Superior temporal gyrus (tissue), 1 donor: ENCODE data around the gene BEND5.

Experiments used
- DNase-seq: peaks from one replicate; pipeline ENCODE4 v3.0.0-alpha.2; 2016; ENCODE audit errors: extremely low spot score

The BEND5 gene

DNA sequence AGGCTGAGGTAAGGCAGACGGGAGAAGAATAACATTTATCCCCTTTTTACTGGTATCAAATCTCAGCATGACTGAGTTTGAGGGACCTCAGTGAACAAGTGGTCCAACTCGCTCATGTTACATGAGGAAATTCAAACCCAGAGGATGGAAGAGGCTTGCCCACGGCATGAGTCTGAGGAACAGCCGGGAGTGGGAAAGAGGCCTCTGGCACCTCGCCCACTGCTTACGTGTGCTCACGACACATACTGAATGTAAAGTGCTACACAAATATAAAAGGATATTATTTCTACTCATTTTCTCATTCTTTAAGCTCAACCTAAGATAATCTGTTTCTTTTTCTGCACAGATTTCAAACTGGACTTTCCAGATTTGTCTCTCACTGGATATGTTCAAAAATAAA lies 14.7 kb downstream of the BEND5 start:
- DNase-seq = no peak

DNA sequence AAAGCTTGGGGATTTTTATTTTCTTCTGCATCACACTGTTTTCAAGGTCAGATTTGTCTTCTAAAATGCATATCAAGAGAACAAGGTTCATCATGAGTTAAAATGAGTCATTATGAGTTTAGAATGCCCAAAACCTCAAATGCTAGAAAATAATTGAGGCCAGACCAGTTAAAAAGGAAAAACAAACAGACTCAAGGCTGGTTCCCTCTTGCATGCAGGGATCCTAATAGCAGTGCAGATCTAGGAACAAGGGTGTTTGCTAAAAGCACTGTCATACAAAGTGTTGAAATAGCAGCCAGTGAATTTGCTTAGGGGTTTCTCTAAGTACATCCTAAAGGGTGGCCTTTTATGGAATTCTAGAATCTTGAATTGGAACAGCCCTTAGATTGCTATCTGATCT lies 15.3 kb downstream of the BEND5 start:
- DNase-seq = no peak

DNA sequence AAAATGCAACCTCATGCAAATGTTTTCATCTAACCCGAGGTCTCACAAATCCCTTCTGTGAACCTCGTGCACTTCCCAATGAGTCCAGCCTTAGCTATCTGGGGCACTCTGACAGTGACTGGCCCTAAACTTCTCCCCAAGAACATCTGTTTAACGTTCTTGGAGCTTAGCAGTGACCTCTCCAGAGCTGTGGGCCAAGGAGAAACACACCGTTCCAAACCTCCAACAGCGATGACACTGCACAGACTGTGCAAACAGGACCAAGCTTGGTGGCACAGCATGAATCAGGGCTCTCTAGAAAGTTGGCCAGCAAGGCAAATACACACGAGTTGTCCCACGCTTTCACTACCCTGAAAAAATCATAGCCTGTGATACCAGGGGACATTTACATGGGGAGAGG lies 15.8 kb downstream of the BEND5 start:
- DNase-seq = no peak

DNA sequence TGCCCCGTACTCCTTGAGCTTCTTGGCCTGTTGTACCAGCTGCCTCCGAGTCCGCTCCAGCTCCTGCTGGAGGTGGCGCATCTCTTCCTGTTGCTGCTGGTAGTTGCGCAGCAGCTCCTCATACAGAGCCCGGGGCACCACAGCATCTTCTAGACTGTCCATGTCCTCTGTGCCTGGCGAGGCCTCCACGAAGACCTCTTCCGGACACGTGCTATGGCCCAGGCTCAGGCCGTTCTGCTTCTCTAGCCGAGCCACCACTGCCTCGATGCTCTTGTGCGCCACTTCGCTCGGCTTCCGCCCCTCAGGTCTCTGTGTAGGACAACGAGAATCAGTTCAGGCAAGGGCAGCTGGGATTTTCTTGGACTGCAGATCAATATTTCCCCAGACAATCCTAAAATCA lies 17.7 kb downstream of the BEND5 start:
- DNase-seq = no peak

DNA sequence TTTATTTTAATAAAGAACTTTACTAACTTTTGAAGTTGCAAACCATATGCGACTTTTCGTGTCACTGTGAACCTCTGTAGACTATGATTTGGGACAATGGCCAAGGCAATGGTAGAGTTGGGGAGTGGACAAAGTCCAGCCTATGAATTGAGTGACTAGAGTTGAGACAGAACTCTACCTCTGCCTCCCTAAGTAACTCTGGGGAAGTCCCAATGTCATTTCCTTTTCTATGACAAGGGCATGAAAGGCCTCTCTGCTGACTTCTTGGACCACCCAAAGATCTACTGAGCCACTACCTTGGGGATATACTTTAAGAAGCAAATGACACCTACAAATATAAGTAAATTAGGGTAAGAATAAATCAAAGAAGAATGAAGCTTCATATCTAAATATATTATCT lies 19.3 kb downstream of the BEND5 start:
- DNase-seq = no peak

DNA sequence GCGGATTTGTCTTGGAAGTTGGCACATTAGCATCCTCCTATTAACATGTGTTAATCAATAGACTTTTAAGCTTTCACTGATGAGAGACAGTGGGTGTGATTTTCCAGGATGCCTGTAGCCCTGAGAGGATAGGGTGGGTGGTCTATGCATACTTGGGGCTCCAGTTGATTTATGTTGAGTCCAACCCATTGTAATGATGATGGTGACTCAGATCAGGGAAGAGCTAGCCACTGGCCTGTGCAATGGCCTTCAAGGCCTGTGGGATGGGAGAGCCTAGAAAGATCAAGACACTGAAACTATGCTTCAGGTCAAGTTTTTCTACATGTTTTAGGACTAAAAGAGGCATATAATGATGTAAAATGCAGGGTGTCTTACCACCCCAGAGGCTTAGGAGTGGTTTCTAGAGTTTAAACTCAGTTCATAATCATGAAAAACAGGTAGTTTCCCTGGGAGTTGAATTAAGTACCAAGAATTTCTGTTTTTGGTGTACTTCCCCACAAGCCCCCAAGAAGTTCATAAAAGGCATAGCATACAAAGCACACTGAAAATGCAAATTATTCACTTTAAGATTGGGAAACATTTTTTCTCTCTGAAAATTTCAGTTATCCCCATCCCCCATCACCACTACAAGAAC lies 19.9 kb downstream of the BEND5 start:
- DNase-seq = no peak

DNA sequence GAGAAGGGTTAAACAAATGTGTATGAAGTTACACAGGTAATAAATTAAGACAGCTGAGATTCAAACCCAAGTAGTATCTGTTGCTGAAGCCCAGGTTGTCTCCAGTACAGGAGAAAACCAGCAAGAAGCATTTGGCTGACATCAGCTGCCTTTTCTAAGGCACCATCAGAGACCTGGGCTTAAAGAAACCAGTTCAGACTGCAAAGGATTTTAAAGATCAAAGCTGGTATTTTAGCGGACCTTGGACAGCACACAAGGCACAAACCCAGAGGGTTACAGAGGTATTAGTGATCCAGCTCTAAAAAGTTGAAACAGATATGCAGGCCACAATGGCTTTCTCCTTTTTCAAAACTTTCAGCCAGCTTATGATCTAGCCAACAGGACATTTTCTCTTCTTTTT lies 23.4 kb downstream of the BEND5 start:
- no peak for DNase-seq

DNA sequence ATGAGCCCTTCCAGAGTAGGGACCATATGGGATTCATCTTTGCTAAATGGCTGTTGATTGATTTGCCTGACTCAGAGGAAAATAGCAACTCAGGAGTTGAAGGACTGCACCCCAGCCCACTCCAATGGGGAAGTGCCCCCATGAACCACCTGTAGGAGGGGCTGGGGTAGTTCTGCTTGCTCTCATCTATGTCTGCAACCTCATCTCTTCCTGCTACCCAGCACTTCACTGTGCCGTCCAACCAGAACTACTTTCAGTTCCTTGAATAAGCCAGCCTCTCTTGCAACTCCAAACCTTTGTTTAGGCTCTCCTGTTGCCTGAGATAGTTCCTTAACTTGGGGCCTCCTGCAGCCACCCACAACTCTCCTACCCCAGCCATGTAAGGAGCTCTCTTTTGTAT lies 26.6 kb downstream of the BEND5 start:
- no peak for DNase-seq

DNA sequence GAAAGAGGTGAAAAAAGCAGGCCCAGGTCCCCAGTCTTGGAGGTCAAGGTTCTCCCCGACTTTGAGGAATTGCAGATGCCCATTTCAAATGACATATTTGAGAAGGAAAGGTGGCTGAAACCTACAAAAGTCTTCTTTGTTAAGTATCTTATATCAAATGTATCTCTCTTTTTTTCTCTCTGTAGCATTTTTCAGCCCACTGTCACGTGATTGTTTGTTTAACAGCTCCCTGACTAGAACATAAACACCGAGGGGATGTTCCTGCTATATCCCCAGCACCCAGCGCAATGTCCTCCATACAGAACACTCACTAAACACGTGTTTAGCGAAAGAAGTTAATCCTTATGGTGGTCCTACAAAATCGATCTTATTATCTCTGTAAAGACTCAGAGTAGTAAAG lies 27.6 kb downstream of the BEND5 start:
- no peak for DNase-seq

DNA sequence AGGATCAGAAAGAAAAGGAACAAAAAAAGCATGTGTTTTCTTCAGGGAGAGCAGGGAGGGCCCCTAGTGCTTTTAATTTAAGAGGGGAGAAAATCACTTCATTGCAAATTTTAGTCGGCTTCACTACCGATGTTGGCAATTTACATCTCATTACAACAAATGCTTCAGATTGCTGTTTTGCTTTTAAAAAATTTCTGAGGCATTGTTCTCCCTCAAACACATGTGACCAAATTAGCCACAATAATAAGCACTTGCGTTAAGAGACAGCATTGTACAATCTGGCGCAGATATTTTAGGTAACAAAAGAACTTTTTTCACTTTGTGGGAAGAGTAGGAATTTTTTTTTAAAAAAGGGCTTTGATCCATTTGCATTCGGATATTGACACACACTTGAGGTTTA lies 29.8 kb downstream of the BEND5 start:
- DNase-seq = peak; percentile 36

DNA sequence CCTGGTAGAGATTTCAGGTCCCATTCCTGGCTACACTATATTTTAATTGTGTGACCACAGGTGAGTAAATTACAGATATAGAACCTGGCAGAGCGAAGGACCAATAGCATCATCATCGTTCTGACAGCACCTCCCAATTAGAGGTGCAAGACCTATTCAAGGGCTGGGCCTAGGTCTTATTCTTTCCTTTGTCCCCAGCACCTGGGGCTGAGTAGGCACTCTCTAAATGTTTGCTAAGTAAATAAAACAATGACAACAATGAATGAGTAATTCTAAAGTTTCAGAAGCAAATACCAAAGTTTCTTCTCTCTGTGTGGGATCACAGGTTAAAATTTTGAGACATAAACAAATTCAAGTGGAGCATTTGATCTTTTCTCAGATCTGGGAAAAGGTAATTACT lies 32.7 kb downstream of the BEND5 start:
- DNase-seq = no peak

DNA sequence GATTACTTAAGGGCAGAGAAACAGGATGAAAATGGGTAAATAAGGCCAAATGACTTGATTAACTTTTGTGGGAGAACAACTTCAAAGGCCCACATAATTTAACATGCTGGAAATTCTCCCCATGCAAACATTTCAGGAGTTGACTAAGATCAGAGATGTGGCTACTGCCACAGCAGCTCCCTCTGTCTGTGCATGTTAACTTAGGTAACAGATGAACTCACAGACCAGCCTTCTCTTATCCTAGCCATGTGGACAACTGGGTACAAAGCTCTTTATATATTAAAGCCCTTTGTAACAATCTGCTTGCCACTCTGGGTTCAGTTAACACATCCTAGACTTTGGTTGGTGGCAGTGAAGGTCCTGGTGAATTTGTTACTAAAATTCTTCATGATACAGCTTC lies 33.2 kb downstream of the BEND5 start:
- DNase-seq = no peak

DNA sequence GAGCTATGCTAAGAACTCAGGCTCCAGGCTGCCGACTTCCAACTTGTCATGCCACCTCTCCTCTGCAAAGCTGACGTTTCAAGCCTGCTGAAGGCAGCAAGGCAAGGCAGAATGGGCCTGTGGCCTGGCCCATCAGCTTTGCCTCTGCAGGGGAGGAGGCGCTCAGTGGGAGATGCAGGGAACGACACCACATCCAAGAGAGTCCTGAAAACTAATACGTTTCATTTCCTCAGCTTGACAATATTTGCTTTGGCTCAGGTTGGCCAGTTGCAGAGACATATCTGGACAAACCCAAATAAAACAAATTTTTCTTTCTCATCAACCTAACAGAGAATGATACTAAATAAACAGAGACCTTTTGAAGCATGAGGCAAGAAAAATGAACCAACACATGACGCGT lies 35.3 kb downstream of the BEND5 start:
- DNase-seq = no peak

DNA sequence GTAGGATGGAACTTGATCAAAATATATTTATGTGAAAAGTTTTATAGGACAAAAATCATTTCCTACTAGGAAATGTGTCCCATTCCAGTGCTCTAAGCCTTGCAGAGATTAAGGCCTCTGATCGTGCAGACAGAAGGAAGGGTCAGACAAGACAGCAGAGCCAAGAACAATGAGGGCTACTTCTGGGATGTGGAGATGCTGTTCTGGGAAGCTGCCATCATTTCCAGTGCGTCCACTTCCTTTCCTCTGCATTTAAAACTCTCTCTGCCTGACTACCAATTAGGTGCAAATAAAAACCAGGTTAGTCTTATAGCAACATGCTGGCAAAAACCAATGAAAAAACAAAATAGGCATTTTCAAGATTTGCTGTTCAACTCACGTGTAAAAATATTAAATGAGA lies 36.1 kb downstream of the BEND5 start:
- DNase-seq = no peak

DNA sequence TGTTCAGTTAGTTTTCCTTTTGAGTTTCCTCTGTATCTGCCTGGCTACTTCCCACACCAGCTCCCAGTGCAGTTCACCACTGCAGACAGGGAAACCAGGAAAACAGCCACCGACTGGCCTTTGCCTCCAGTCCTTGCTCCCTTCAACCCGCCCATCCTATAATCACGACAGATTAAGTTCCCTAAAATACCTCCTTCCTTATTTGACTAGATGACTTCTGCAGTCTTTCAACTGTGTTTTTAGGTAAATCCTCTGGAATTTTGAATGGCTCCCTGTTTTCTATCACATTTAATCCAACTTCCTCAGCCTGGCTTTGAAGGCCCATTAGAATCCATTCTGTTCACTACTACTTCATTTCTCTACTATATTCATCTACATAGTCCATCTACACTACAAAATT lies 37.6 kb downstream of the BEND5 start:
- DNase-seq = no peak

DNA sequence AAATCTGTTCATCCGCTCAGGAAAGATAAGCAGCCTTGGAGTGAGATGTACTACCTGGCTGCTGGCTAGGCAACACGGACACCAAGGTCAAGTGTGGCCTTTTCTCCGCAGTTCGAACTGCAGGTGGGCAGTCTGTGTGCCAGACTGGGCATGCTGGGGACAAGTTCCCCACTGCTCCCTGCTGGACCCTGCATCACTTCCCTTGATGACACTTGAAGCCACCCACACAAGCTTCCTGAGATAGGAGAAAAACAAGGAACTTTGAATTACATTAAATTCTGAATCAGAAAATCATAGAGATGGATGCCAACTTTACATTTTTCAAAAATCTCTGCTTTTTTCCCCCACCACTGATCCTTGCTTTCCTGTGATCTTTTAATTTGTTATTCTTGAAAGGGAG lies 38.3 kb downstream of the BEND5 start:
- DNase-seq = no peak

DNA sequence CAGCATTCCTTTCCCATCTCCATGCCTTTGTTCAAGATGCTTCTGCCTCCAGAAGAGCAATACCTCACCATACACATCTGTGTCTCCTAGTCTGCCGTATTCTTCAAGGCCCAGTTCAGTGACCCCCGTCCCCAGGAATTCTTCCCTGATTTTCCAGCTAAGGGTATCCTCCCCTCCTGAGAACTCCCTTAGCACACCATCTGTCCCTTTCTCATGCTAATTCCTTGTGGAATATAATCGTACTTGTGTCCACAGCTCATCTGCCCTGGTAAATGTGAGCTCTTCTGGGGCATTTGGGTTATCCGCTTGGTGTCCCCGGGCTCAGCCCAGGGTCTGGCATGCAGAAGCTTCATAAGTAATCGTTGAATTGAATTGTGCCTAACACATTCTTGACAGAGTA lies 40.9 kb downstream of the BEND5 start:
- no peak for DNase-seq

DNA sequence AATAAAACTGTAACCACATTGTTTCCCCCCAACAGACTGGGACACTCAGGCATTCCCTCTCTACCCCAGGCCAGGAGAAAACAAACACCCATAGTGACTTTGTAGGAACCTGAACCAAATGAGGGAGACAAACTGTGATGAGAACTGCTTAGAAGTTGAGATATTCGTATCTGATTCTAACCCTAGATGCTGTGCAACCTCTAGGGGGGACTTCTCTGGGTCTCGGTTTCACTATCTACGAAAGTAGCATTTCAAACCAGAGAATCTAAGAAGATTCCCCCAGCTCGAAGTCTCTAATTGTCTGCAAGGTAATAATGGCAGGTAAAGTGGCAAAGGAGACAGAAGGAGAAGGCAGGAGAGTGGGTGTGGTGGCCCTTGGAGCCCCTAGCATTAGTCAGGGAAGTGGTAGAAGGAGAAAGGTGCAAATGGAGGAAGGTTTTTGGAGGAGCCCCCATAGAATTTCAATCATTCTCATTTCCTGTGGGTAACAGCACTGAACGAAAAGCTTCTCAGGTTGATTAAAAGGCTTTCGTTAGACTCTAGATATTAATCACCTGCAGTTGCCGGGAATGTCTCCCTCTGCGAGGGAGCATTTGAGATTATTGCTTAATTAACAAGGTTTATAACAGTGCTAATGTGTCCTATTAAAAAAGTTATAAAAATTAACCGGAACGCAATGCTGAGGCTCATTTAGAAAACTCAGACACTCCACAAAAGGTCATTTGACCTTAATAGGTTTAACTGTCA lies 46.4 kb downstream of the BEND5 start:
- no peak for DNase-seq

DNA sequence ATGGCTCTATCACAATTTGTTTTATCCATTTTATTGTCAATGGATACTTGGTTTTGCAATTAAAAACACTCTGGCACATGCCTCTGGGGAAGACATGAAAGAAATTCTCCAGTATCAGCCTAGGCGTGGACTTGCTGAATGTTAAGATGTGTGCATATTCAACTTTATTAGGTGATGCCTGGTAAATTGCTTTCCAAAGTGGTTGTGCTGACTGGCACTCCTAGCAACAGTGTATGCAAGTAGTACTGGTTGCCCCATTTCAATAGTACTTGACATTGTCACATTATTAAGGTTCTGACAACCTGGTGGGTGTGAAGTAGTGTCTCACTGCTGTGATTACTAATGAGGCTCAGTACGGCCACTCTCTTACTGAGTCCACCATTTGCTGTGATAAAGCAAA lies 48.1 kb downstream of the BEND5 start:
- no peak for DNase-seq

DNA sequence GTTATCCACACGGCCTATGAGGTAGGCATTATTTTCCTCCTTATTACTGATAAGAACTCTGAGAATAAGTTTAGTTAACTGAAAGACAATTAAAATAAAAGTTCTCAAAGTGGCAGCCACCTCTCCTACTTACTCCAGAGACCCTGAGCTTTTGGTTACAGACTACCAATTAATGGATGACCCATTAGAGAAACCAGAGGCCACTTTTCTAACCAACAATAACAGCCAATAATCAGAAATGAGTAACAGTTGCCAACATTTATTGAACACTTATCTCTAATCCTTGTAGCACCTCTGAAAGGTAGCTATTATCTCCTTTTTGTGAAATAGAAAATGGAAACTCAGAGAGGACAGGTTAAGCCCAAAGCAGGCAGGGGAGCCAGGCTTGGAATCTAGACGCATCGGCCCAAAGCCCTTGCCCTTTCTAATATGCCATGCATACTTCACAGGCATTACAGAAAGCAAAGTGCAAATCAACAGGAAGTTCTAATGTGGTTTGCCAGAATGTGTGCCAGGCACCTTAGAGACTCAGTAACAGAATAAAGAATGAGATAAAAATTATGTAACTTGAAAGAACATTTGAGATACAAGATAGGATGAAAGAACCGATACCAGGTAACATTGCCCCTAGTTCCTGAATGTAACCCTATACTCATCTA lies 50.0 kb downstream of the BEND5 start:
- DNase-seq = no peak

DNA sequence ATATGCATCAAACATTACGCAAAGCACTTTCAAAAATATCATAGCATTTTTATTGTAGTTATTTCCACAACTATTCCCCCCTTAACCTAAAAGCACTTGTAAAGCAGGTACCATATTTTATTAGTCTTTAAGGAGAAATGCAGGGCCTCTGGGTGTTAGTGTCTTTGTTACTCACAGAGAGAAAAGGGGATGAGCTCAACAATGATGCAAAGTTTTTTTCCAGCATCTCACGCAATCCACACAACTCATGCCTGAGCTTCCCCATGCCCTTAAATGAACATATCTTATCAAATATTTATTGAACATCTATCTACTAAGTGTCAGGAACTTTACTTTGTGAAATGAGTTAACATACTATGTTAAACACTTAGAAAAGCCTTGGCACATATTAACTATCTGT lies 50.6 kb downstream of the BEND5 start:
- DNase-seq = no peak

DNA sequence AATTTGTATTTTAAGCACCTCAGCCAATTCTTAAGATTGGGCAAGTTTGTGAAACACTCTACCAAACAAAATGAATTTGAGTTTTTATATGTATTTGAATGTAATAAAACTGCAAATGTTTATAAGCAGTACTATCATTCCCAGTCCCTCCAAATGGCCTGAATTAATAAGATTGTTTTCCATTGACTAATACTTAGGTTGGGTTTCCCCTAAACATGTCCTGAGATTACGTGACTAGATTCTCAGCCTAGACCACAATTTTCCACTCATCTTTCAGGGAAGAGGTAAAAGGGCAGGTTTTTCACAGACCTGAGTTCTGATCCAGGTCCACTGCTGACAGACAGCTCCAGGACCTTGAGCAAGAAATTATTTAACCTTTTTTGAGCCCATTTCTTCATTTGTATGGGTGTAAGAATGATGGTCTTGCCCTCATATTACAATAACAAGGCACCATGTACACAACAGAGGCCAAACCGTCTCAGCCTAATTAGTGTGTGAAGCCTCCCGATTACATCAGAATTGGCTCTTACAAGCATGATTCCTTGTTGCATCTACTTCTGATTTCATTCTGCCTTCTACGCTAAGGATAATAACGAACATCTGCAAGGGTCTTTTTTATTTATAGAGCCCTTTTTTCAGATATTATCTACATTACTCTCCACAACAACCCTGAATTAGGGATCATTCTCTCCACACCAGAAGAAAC lies 51.2 kb downstream of the BEND5 start:
- no peak for DNase-seq

DNA sequence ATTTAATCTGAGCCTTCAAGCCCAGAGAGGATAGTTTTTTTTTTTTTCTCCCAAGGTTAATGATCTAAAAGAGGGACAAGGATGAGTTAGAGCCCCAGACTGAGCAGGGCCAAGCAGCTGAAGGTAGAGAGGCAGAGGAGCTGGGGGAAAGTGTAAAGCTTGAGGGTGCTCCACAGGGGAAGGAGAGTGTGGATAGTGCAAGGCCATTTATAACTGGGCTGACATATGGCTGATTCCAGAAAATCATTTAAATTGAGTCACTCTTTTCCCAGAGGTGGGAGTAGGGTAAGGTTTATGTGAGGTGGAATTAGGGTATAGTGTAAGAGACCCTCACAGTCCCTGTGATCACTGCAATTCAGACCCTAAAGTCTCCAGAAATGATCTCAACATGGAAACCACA lies 55.8 kb downstream of the BEND5 start:
- no peak for DNase-seq
